SK-MEL-5 (cell line): ENCODE measurements around the gene C11orf87. TPM values are rescaled to one million over a fixed set of nuclear protein-coding genes. Genes with fewer than 3 reads are reported as not detected.

Experiments
- DNase-seq: peaks from one replicate; pipeline ENCODE4 v3.0.0-alpha.2; 2016; ENCODE audit warnings: low read depth, low spot score
- in situ Hi-C: cut with HindIII; loops from 2 replicates; pipeline ENCODE4 v1.10.0; 2016; ENCODE audit warnings: low sequenced_read_pairs, high pct_unique_total_duplicates, low pct_unique_long_range_greater_than_20kb
- total RNA-seq: library from RNA; depleted of rRNA; stranded (reverse); fragments of >200 nt; shearing (Covaris generic); gene quantifications from 2 replicates; pipeline ENCODE4 v1.2.3, GENCODE V29; 2014

The C11orf87 gene
- total RNA-seq, 1 experiment from 2014 or later = not detected

DNA sequence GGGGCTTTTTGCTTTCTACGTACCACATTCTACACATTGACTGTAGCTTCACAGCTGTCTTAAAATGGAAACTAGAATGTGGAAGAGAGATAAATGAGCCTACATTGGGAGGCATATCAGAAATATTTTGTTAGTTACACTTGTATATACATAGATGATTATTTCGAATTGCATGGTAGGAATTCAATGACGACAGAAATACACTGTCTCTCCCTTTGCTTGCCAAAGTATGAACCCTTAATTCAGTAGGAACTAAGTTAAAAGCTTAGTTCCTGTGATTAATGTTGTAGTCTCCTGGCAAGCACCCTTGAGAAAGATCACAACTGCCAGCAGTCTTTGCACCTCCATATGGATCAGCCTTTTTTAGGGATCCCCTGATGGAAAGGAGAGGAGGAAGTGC lies 10.1 kb downstream of the C11orf87 start:
- no peak for DNase-seq
- in situ Hi-C loops = no loop called here

DNA sequence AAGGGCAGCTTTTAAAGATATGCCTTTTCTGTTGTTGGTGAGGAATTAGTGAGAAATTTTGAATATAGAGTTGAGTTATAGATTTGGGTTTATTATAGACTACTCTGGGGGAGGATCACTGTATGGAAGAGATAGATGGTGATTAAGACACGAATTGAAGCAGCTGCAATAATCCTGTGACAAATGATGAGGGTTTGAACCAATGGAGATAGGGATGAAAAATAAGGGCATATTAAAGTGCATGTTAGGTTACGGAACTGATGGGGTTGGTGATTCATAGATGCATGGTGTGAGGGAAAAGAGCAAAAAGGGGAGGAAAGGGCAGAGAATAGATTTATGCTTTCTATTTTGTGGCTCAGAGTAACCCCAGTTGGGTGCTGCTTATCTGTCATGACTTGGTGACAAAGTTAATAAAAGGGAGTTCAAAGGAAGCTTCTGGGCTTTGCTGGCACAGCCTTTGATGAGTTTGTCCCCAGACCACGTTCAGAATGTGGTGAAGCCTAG lies 11.8 kb downstream of the C11orf87 start:
- in situ Hi-C loops = no loop called here
- DNase-seq = no peak

DNA sequence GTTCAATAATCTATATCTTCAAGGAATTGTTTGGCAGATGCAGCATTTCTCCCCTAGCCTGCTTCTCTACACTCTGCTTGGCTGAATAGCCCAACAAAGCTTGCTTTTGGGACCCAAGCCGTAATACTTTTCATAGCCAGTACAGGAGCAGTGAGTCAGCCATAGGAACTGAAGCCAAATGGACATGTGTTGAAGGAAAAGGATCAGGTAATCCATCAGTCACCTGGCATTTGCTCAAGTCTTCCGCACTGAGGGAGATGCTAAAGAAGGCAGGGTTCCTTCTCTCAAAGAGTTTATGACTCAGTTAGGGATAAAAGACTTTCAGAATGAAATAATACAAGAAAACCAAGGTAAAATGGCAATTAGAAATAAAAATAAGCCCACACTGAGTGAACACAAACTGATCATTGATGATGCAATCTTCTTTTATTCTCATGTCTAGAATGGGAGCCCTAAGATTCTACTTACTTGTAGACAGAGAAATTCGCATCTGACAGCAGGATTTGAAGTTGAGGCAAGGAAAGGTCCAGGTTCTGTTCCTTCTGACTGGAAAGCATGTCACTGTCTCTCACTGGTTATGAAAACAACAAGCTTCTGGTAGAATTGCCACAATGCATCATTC lies 13.2 kb downstream of the C11orf87 start:
- in situ Hi-C loops = no loop called here
- no peak for DNase-seq

DNA sequence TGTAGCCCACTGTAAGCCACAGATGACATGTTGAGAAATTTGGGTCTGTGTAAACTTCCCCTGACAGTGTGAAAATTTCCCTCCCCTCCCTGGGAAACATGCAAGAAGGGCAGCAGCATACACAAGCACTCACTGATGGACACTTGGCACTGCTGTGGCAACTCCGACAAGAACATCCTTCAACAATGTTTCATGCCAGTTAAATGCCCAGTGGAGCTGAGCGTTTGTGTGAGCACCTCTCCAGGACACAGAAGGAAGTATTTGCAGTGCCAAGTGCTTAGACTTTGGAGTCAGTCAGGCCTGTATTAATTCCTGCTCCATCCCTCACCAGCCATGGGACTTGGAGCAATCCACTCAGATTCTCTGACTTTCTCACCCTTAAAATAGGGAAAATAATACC lies 17.7 kb downstream of the C11orf87 start:
- in situ Hi-C loops = no loop called here
- DNase-seq = no peak

DNA sequence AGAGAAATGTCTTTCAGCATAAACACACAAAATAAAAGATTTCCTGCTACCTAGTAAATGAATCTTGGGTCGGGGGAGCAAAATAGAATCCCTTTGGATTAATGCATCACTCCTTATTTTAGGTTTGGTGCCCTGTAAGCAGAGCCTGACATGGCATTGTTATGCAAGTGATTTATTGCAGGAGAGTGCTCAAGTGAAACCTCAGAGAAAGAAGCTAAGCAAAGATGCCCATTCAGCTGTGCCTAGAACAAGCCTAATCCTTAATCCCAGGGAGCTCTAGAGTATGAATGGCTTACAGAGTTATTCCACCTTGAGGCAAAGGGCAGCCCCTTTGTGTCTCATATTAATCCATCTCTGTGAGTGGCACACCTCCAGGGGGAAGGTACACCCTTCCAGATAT lies 21.1 kb downstream of the C11orf87 start:
- DNase-seq = no peak
- in situ Hi-C loops = no loop called here

DNA sequence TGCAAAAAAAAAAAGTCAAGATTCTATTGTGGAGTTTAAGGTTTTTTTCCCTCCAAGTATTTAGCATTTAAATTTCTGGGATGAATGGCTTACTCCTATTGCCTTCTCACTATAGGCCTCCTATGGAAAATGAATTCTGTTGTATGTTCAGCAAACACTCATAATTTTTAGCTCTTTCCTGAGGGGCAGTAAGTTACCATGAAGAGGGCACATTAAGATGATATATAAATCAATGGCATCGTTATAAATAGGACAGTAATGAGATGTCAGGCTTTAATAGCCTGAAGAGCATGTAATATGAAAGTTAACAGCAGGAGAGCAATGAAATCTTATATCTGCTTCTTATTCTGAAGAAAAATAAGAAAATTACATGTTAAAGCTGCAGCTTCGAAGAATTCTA lies 32.9 kb downstream of the C11orf87 start:
- in situ Hi-C loops = no loop called here
- DNase-seq = no peak
